ENCODE results near the gene WDR1.

Gene WDR1

GRCh38 chr4:10114147-10114546 is 2.5 kb downstream of the WDR1 start:
- no peak for DNase-seq

GRCh38 chr4:10113362-10114047 is 3.1 kb downstream of the WDR1 start:
- DNase-seq, result no peak

- DNase-seq, result no peak
These were observed 3.8 kb downstream of the WDR1 start for GRCh38 chr4:10112658-10113284.

GRCh38 chr4:10111067-10111801 is 5.4 kb downstream of the WDR1 start:
- DNase-seq, result no peak

- no peak for DNase-seq
These were observed 6.5 kb downstream of the WDR1 start for GRCh38 chr4:10109995-10110670.

- no peak for DNase-seq
These were observed 7.5 kb downstream of the WDR1 start for GRCh38 chr4:10108818-10109783.

GRCh38 chr4:10108391-10108790 is 8.2 kb downstream of the WDR1 start:
- no peak for DNase-seq

GRCh38 chr4:10107111-10108091 is 9.2 kb downstream of the WDR1 start:
- no peak for DNase-seq

- peak; percentile 98 for DNase-seq
These were observed 10.1 kb downstream of the WDR1 start for GRCh38 chr4:10106421-10107039.

GRCh38 chr4:10105920-10106319 is 10.7 kb downstream of the WDR1 start:
- DNase-seq, result no peak

GRCh38 chr4:10105421-10105820 is 11.2 kb downstream of the WDR1 start:
- no peak for DNase-seq

- no peak for DNase-seq
These were observed 11.7 kb downstream of the WDR1 start for GRCh38 chr4:10104991-10105276.

GRCh38 chr4:10104211-10104990 is 12.2 kb downstream of the WDR1 start:
- DNase-seq, result peak; percentile 46

- no peak for DNase-seq
These were observed 13.9 kb downstream of the WDR1 start for GRCh38 chr4:10102474-10103332.

- no peak for DNase-seq
These were observed 14.7 kb downstream of the WDR1 start for GRCh38 chr4:10101671-10102473.

- no peak for DNase-seq
These were observed 15.8 kb downstream of the WDR1 start for GRCh38 chr4:10100734-10101216.

GRCh38 chr4:10099499-10100325 is 16.9 kb downstream of the WDR1 start:
- DNase-seq, result no peak

All from fibroblast of skin of scalp (primary cell).